ENCODE data around the gene ZMIZ1.

ZMIZ1 gene

GRCh38 chr10:79179164-79179956 lies 110.6 kb downstream of the ZMIZ1 start:
- Histone ChIP-seq H4K20me1 (ENCODE audit: insufficient read depth, low read length, poor library complexity, severe bottlenecking) (peaks cover 28% of the 10 kb centered on the region), H3K27me3 (ENCODE audit: insufficient read depth, low read length, poor library complexity, severe bottlenecking) (no peaks in the 10 kb centered on the region), H3K9me3 (ENCODE audit: insufficient read depth, low read depth, low read length) (no peaks in the 10 kb centered on the region), H3K4me1 (ENCODE audit: insufficient read depth, low read length, poor library complexity, severe bottlenecking) (peaks cover 56% of the 10 kb centered on the region), H3K36me3 (ENCODE audit: insufficient read depth, low read length) (peaks cover 56% of the 10 kb centered on the region; the same call in 1 of the 2 replicates), H3K4me3 (ENCODE audit: low read length, poor library complexity, severe bottlenecking) (peak overlapping the region; percentile 9), H3F3A (ENCODE audit: low read depth) (no peaks in the 10 kb centered on the region), H3K9ac (ENCODE audit: low read depth, low read length, poor library complexity, severe bottlenecking) (peak overlapping the region; percentile 70), H2AFZ (ENCODE audit: low read length) (no peak overlapping the region), H3K79me2 (ENCODE audit: insufficient read depth, low read length) (peaks cover 92% of the 10 kb centered on the region), H3K4me2 (ENCODE audit: low read depth, low read length, poor library complexity, severe bottlenecking) (peak overlapping the region; percentile 83), H3K9me2 (replicated peaks; ENCODE audit: low read depth, low read length) (no peaks in the 10 kb centered on the region)
- no peak for TF ChIP-seq CTCF (conservative IDR thresholded peaks at IDR 0.05; ENCODE audit: low read length)
- TF ChIP-seq EZH2phosphoT487 (IDR thresholded peaks at IDR 0.05; ENCODE audit: borderline replicate concordance), result no peak

GRCh38 chr10:79179957-79180309 lies 111.2 kb downstream of the ZMIZ1 start:
- Histone ChIP-seq H3K9me3 (ENCODE audit: insufficient read depth, low read depth, low read length) (no peaks in the 10 kb centered on the region), H3K9me2 (replicated peaks; ENCODE audit: low read depth, low read length) (no peaks in the 10 kb centered on the region), H3K79me2 (ENCODE audit: insufficient read depth, low read length) (peaks cover 93% of the 10 kb centered on the region), H4K20me1 (ENCODE audit: insufficient read depth, low read length, poor library complexity, severe bottlenecking) (peaks cover 28% of the 10 kb centered on the region), H3K36me3 (ENCODE audit: insufficient read depth, low read length) (peaks cover 53% of the 10 kb centered on the region; the same call in 1 of the 2 replicates), H2AFZ (ENCODE audit: low read length) (no peak overlapping the region), H3F3A (ENCODE audit: low read depth) (no peaks in the 10 kb centered on the region), H3K4me1 (ENCODE audit: insufficient read depth, low read length, poor library complexity, severe bottlenecking) (peaks cover 62% of the 10 kb centered on the region), H3K9ac (ENCODE audit: low read depth, low read length, poor library complexity, severe bottlenecking) (peak overlapping the region; percentile 70), H3K4me2 (ENCODE audit: low read depth, low read length, poor library complexity, severe bottlenecking) (peak overlapping the region; percentile 83), H3K27me3 (ENCODE audit: insufficient read depth, low read length, poor library complexity, severe bottlenecking) (no peaks in the 10 kb centered on the region), H3K4me3 (ENCODE audit: low read length, poor library complexity, severe bottlenecking) (no peak overlapping the region)
- no peak for TF ChIP-seq EZH2phosphoT487 (IDR thresholded peaks at IDR 0.05; ENCODE audit: borderline replicate concordance)
- no peak for TF ChIP-seq CTCF (conservative IDR thresholded peaks at IDR 0.05; ENCODE audit: low read length)

- Histone ChIP-seq H3F3A (ENCODE audit: low read depth) (no peaks in the 10 kb centered on the region), H3K27me3 (ENCODE audit: insufficient read depth, low read length, poor library complexity, severe bottlenecking) (no peaks in the 10 kb centered on the region), H3K4me1 (ENCODE audit: insufficient read depth, low read length, poor library complexity, severe bottlenecking) (peaks cover 66% of the 10 kb centered on the region), H2AFZ (ENCODE audit: low read length) (no peak overlapping the region), H3K4me3 (ENCODE audit: low read length, poor library complexity, severe bottlenecking) (no peak overlapping the region), H3K9me2 (replicated peaks; ENCODE audit: low read depth, low read length) (no peaks in the 10 kb centered on the region), H3K79me2 (ENCODE audit: insufficient read depth, low read length) (peaks cover 92% of the 10 kb centered on the region), H3K4me2 (ENCODE audit: low read depth, low read length, poor library complexity, severe bottlenecking) (no peak overlapping the region), H4K20me1 (ENCODE audit: insufficient read depth, low read length, poor library complexity, severe bottlenecking) (peaks cover 28% of the 10 kb centered on the region), H3K36me3 (ENCODE audit: insufficient read depth, low read length) (peaks cover 53% of the 10 kb centered on the region; the same call in 1 of the 2 replicates), H3K9me3 (ENCODE audit: insufficient read depth, low read depth, low read length) (no peaks in the 10 kb centered on the region), H3K9ac (ENCODE audit: low read depth, low read length, poor library complexity, severe bottlenecking) (peak overlapping the region; percentile 27)
- no peak for TF ChIP-seq CTCF (conservative IDR thresholded peaks at IDR 0.05; ENCODE audit: low read length)
- no peak for TF ChIP-seq EZH2phosphoT487 (IDR thresholded peaks at IDR 0.05; ENCODE audit: borderline replicate concordance)
Observed at GRCh38 chr10:79180414-79181221, 111.9 kb downstream of the ZMIZ1 start.

Measured in Loucy (cell line).